Skeletal muscle tissue (tissue), 4 donors: ENCODE results near the gene HDDC3. TPM values are rescaled to one million over a fixed set of nuclear protein-coding genes. Genes with fewer than 3 reads are reported as not detected.

Experiments used
- H3K27ac ChIP-seq: one replicate; pipeline ENCODE4 v1.7.0; 2013; ENCODE audit warnings: mild to moderate bottlenecking, low read depth, low read length, inconsistent platforms
- H3K27me3 ChIP-seq, 3 donors: one replicate each; pipeline ENCODE4 v1.7.0; 2013; ENCODE audit warnings: low read length in 3 of 3; ENCODE audit not compliant: control insufficient read depth in 3 of 3, insufficient read depth in 3 of 3
- H3K36me3 ChIP-seq, 3 donors: one replicate each; pipeline ENCODE4 v1.7.0; 2013; ENCODE audit warnings: low read length in 3 of 3; ENCODE audit not compliant: control insufficient read depth in 3 of 3, insufficient read depth in 3 of 3
- H3K4me1 ChIP-seq, 3 donors: one replicate each; pipeline ENCODE4 v1.7.0; 2013; ENCODE audit warnings: low read length in 3 of 3, mild to moderate bottlenecking in 3 of 3; ENCODE audit not compliant: control insufficient read depth in 3 of 3, insufficient read depth in 3 of 3
- H3K4me3 ChIP-seq, 3 donors: one replicate each; pipeline ENCODE4 v1.7.0; 2013; ENCODE audit warnings: low read length in 3 of 3
- H3K9ac ChIP-seq, 3 donors: one replicate each; pipeline ENCODE4 v1.7.0; 2013; ENCODE audit warnings: low read length in 3 of 3, mild to moderate bottlenecking in 3 of 3, moderate library complexity in 2 of 3, low read depth in 1 of 3
- H3K9me3 ChIP-seq, 3 donors: one replicate each; pipeline ENCODE4 v1.7.0; 2013; ENCODE audit warnings: low read length in 3 of 3; ENCODE audit not compliant: control insufficient read depth in 3 of 3
- total RNA-seq: library from RNA; depleted of rRNA; stranded (reverse); fragments of >200 nt; gene quantifications from one replicate; pipeline ENCODE4 v1.2.3, GENCODE V29; 2014
- donor health status: Osteomylitis.

HDDC3 gene
- total RNA-seq, 1 donor from 2014 or later: 5.7 TPM

DNA sequence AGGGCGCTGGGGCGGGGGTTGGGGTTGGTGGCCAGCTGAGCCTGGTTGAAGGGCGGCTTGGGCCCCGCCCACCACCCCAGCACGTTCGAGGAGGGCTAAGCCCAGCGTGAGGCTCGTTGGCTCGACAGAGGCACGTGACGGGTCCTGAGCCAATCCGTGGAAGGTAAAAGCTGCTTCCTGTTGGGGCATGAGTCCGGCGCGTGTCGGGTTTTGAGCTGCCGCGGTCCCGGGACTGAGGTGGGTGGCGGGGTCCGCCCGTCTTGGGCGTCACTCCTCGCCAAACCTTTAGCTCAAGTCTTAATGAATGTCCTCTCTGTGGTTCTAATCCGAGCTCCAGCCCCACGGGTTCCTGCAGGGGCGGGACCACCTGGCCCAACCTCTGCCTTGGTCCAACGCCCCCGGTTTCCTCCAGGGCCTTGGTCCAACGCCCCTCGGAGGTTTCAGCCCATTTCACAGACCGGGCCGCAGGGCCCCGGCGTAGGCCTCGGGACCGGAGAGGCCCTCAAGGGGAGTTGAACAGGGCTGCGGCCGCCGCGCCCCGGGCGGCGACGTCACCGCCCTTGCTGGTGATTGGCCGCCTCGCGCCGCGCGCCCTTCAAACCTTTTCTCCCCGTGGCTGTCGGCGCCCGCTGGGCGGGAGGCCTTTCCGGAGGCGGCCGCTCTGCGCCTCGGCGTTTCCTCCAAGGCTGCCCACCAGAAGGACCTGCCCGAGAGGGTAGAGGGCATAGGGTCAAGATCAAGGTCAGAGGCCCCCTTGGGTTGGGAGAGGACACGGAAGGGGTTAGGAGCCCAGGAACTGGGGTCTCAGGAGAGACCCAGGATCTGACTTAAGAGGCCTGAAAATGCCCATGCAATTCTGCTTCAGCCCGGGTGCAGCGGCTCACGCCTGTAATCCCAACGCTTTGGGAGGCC, 22.6 kb upstream of the HDDC3 start, which contains the start of gene RCCD1:
Gene RCCD1, plus strand, starts transcription at position 173 of the 912 bp plus-strand sequence. CDS start 1,851 bp downstream, outside the sequence.
- H3K36me3 ChIP-seq: peaks cover 28 to 35% (median 34%) of the 10 kb centered on the region in 3 donors
- no peaks in the 10 kb centered on the region for H3K27me3 ChIP-seq
- H3K9me3 ChIP-seq: no peaks in the 10 kb centered on the region
- peak within 1 kb of the TSS; percentile 85 to 95 (median 94) for H3K9ac ChIP-seq
- peak within 1 kb of the TSS; percentile 78 to 95 (median 92) for H3K4me3 ChIP-seq
- H3K27ac ChIP-seq: peak within 1 kb of the TSS; percentile 93
- H3K4me1 ChIP-seq: peaks cover 31 to 48% (median 35%) of the 10 kb centered on the region in 3 donors

DNA sequence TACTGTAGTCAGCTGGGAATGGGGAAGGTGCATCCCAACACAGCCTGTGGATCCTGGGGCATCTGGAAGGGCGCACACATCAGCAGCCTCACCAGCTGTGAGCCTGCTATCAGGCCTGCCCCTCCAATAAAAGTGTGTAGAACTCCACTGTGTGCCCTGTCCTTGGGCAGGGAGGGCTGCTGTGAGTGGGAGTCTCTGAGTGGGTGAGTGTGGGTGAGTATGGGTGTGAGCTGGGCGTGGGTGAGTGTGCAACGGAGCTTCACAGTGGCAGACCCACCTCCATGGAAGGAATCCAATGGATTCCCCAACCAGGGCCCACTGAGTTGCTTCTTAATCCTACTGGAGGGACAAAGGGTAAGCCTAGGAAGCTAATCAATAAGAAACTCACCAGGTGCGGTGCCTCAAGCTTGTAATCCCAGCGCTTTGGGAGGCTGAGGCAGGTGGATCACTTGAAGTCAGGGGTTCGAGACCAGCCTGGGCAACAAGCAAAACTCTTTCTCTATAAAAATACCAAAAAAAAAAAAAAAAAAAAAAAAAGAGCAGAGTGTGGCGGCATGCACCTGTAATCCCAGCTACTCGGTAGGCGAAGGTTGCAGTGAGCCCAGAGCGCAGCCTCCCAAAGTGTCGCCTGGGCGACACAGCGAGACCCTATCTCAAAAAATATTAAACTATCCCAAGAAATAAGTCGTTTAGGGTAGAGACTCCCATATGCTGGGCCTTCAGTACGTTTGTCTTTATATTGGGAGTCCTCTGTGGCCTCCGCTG, 21.8 kb upstream of the HDDC3 start:
- no peaks in the 10 kb centered on the region for H3K9me3 ChIP-seq
- H3K36me3 ChIP-seq: peaks cover 36 to 43% (median 40%) of the 10 kb centered on the region in 3 donors
- peak overlapping the region; percentile 93 for H3K27ac ChIP-seq
- no peaks in the 10 kb centered on the region for H3K27me3 ChIP-seq
- H3K4me3 ChIP-seq: peak overlapping the region; percentile 78 to 95 (median 92)
- peak overlapping the region in 2 of 3 donors; percentile 94 to 95 for H3K9ac ChIP-seq
- H3K4me1 ChIP-seq: peaks cover 23 to 40% (median 27%) of the 10 kb centered on the region in 3 donors

DNA sequence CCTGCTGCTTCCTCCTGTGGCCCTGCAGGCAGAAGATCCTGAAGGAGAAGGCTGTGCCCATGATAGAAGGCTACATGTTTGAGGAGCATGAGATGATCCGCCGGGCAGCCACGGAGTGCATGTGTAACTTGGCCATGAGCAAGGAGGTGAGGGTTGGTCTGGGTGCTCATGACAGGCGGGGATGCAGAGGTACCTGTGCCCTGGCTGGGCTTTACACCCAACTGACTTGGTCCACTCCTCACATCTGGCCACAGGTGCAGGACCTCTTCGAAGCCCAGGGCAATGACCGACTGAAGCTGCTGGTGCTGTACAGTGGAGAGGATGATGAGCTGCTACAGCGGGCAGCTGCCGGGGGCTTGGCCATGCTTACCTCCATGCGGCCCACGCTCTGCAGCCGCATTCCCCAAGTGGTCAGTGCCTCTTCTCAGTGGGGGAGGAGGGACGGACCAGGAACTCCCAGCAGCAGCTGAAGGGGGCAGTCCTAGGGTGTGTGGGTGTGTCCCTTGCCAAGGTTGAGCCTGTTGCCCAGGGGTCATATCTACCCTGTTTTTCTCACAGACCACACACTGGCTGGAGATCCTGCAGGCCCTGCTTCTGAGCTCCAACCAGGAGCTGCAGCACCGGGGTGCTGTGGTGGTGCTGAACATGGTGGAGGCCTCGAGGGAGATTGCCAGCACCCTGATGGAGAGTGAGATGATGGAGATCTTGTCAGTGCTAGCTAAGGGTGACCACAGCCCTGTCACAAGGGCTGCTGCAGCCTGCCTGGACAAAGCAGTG, 20.7 kb upstream of the HDDC3 start:
- H3K9me3 ChIP-seq: no peaks in the 10 kb centered on the region
- no peak overlapping the region for H3K4me3 ChIP-seq
- H3K27ac ChIP-seq: no peak overlapping the region
- H3K4me1 ChIP-seq: peaks cover 21 to 37% (median 24%) of the 10 kb centered on the region in 3 donors
- H3K9ac ChIP-seq: no peak overlapping the region
- no peaks in the 10 kb centered on the region for H3K27me3 ChIP-seq
- peaks cover 42 to 48% (median 46%) of the 10 kb centered on the region in 3 donors for H3K36me3 ChIP-seq

DNA sequence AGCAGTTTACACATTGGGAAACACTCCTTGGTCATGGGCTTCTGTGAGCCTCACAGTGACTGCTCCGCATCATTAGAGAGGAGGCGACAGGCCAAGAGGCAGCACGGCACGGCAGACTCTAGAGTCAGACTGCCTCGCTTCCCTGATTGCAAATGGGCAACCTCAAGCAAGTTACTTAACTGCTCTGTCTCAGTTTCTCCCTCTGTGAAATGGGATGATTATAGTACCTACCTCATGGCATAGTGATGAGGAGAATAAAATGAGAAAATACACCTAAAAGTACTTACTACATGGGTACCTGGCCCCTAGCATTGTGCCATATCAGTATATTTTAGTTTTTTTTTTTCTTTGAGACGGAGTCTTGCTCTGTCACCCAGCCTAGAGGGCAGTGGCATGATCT, 18.3 kb upstream of the HDDC3 start:
- no peak overlapping the region for H3K27ac ChIP-seq
- H3K9ac ChIP-seq: no peak overlapping the region
- H3K27me3 ChIP-seq: no peaks in the 10 kb centered on the region
- H3K36me3 ChIP-seq: peaks cover 60 to 66% (median 62%) of the 10 kb centered on the region in 3 donors
- no peaks in the 10 kb centered on the region for H3K9me3 ChIP-seq
- H3K4me3 ChIP-seq: no peak overlapping the region
- H3K4me1 ChIP-seq: peaks cover 5 to 14% (median 9%) of the 10 kb centered on the region in 3 donors

DNA sequence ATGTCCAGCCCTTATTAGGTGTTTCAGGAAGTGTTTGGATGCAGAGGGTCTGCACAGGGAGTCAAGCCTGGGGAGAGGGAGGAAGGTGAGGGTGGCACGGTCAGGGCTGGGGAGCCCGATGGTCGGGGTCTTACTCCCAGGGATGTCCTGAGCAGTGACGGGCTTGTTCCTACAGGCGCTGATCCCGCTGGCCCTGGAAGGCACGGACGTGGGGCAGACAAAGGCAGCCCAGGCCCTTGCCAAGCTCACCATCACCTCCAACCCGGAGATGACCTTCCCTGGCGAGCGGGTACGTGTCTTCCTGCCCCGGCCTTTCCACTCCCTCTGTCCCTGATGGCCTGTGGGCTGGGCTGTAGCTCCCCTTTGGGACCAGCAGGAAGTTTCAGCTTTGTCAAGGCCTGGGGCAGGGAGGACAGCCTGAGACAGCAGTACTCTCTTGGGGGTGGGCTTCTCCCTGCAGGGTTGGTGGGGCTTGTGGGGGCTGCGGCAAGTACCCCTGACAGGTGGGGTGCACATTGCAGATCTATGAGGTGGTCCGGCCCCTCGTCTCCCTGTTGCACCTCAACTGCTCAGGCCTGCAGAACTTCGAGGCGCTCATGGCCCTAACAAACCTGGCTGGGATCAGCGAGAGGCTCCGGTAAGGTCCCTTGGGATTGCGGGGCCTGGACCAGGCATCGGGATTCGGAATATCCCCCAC, 17.8 kb upstream of the HDDC3 start:
- Histone ChIP-seq H3K9ac (no peak overlapping the region), H3K36me3 (peaks cover 61 to 67% (median 63%) of the 10 kb centered on the region in 3 donors), H3K27me3 (no peaks in the 10 kb centered on the region), H3K4me3 (no peak overlapping the region), H3K27ac (no peak overlapping the region), H3K4me1 (peaks cover under 1 to 8% (median 3%) of the 10 kb centered on the region in 3 donors), H3K9me3 (no peaks in the 10 kb centered on the region)

DNA sequence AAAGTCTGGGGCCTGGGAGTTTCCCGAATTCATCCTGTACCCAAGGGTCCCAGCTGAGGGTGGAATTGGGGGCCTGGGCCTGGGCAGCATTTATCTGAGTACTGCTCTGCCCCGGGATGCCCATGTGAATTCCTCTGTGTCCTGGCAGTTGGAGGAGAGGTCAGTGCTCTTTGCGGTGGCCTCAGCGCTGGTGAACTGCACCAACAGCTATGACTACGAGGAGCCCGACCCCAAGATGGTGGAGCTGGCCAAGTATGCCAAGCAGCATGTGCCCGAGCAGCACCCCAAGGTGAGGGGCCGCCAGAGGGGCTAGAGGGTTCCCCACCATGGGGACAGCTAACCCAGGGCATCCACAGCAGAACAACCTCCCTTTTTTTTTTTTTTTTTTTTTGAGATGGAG, 16.2 kb upstream of the HDDC3 start:
- Histone ChIP-seq H3K9me3 (no peaks in the 10 kb centered on the region), H3K27me3 (no peaks in the 10 kb centered on the region), H3K36me3 (peaks cover 68 to 76% (median 74%) of the 10 kb centered on the region in 3 donors), H3K9ac (no peak overlapping the region), H3K27ac (no peak overlapping the region), H3K4me3 (no peak overlapping the region), H3K4me1 (no peaks in the 10 kb centered on the region)

DNA sequence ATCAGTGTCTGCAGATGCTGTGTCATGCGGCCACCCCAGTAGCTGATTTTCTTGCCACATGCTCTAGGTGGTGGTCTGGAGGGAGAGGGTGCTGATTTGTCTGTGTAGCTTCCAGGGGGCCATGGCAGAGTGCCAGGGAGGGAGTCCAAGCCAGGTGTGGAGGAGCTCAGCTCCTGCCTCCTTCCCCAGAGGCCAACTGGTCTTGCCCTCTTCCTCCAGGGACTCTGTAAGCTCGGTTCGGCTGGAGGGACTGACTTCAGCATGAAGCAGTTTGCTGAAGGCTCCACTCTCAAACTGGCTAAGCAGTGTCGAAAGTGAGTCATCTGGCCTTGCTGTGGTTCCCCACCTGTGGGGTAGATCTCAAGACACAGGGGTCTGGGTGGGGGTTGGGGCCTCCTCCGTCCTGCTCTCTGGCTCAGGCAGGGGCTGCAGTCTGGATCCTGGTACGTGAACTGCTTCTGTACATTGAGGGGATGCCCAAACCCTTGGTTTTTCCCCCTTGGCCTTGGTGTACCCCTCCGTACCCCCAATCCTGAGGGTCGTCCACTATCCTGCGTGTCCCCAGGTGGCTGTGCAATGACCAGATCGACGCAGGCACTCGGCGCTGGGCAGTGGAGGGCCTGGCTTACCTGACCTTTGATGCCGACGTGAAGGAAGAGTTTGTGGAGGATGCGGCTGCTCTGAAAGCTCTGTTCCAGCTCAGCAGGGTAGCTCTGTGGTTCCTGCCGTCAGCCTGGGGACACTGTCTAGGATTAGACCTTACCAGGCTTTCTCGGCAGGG, 15.4 kb upstream of the HDDC3 start:
- no peak overlapping the region for H3K9ac ChIP-seq
- no peak overlapping the region for H3K27ac ChIP-seq
- H3K4me1 ChIP-seq: no peaks in the 10 kb centered on the region
- H3K36me3 ChIP-seq: peaks cover 68 to 76% (median 74%) of the 10 kb centered on the region in 3 donors
- no peaks in the 10 kb centered on the region for H3K27me3 ChIP-seq
- H3K4me3 ChIP-seq: no peak overlapping the region
- H3K9me3 ChIP-seq: no peaks in the 10 kb centered on the region

DNA sequence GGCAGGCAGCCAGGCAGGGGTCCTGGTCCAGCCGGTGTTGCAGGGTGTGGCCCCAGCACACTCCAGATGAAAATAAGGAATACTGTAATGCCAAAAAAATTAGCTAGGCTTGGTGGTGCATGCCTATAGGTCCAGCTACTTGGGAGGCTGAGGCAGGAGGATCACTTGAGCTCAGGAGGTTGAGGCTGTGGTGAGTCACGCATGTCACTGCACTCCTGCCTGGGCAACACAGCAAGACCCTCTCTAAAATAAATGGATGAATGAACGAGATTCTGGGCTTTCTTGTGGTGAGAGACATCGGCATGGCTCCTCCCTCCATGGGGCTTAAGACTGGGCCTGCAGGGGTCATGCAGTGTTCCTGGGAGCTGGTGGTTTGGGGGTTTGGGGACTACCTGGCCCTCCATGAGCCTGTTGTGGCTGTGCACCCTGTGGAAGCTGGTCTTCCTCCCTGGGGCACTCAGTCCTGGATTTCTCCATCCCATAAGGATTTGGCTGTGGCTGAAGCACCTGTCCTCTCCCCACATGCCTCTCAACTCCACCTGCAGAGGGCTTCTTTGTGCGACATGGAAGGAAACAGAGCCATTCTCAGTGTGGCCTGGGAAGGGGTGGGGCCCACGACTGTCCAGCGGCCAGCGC, 14.7 kb upstream of the HDDC3 start:
- Histone ChIP-seq H3K27me3 (no peaks in the 10 kb centered on the region), H3K9me3 (no peaks in the 10 kb centered on the region), H3K9ac (no peak overlapping the region), H3K36me3 (peaks cover 73 to 81% (median 78%) of the 10 kb centered on the region in 3 donors), H3K4me1 (no peaks in the 10 kb centered on the region), H3K4me3 (no peak overlapping the region), H3K27ac (no peak overlapping the region)
